HepG2 (cell line): ENCODE data around the gene OR1M1. TPM values are rescaled to one million over a fixed set of nuclear protein-coding genes. Genes with fewer than 3 reads are reported as not detected.

Source experiments
- ATAC-seq: fragments of 200-7000 bp; cut with Tn5 transposase; 3 replicates; pipeline ENCODE4 v1.9.1; 2020; ENCODE audit warnings: mild to moderate bottlenecking, moderate library complexity
- BruUV-seq: library from RNA; stranded (reverse); fragments of 400-500 nt; replicated peaks from 2 replicates; lab custom pipeline; 2021; lab: Mats Ljungman, UMichigan
- CTCF ChIA-PET: fragments of 300-600 bp; formaldehyde crosslinking; extraction: SDS; loops from one replicate; lab custom pipeline; 2021; ENCODE audit warnings: low total read pairs, inconsistent platforms, low intra/inter-chr PET ratio; lab: Yijun Ruan, JAX
- POLR2A ChIA-PET: fragments of 350-600 bp; sonication (Branson Sonifier 250); formaldehyde crosslinking; loops from one replicate; lab custom pipeline; 2020; ENCODE audit warnings: antibody characterized with exemption, inconsistent platforms; lab: Yijun Ruan, JAX
- DNase-seq: peaks from one replicate; pipeline ENCODE4 v3.0.0-alpha.2; 2015; ENCODE audit warnings: low spot score
- FAIRE-seq: peaks from 3 replicates; lab custom pipeline; 2011; peaks lifted over from hg19 to GRCh38; lab: Jason Lieb, UNC
- H2AFZ ChIP-seq: one replicate; pipeline ENCODE4 v1.6.1; 2011; ENCODE audit warnings: low read length, inconsistent platforms
- H3K27ac ChIP-seq: fragments of 300-600 bp; 3 replicates; pipeline ENCODE4 v1.8.0; 2011; ENCODE audit warnings: mixed run types, mild to moderate bottlenecking, mixed read lengths, low read length, inconsistent platforms; ENCODE audit not compliant: insufficient read depth; ENCODE audit errors: extremely low read length
- H3K27me3 ChIP-seq, 2 experiments: fragments of 200-600 bp in 1 of 2; 2 replicates in 1 of 2; 3 replicates in 1 of 2; pipeline versions ENCODE4 v1.6.0 to v1.8.0; 2011; ENCODE audit warnings: low read length in 2 of 2, mild to moderate bottlenecking in 2 of 2, moderate library complexity in 2 of 2, inconsistent platforms in 1 of 2; ENCODE audit not compliant: insufficient read depth in 2 of 2, control insufficient read depth in 1 of 2
- H3K36me3 ChIP-seq, 2 experiments: fragments of 200-600 bp in 1 of 2; replicated peaks in 1 of 2; 2 replicates in 1 of 2; 3 replicates in 1 of 2; pipeline versions ENCODE4 v1.5.1 to v1.8.0; 2011; ENCODE audit warnings: low read length in 2 of 2, inconsistent platforms in 1 of 2; ENCODE audit not compliant: insufficient read depth in 2 of 2, control insufficient read depth in 1 of 2
- H3K4me1 ChIP-seq: 2 replicates; pipeline ENCODE4 v1.5.1; 2012; ENCODE audit warnings: low read length, inconsistent platforms; ENCODE audit not compliant: insufficient read depth
- H3K4me2 ChIP-seq: 2 replicates; pipeline ENCODE4 v1.6.0; 2011; ENCODE audit warnings: low read depth, low read length, inconsistent platforms
- H3K4me3 ChIP-seq, 3 experiments: fragments of 200-600 bp in 1 of 3; sonication (generic), shearing (Covaris generic) in 1 of 3; replicated peaks in 1 of 3; 2 replicates each; pipeline ENCODE4 v1.5.1; 2011 to 2016; ENCODE audit warnings: low read length in 3 of 3, inconsistent platforms in 2 of 3, low read depth in 2 of 3, mild to moderate bottlenecking in 2 of 3, control low read depth in 1 of 3, mixed read lengths in 1 of 3; ENCODE audit not compliant: insufficient read depth in 1 of 3
- H3K79me2 ChIP-seq: one replicate; pipeline ENCODE4 v1.6.1; 2011; ENCODE audit warnings: low read length, inconsistent platforms; ENCODE audit not compliant: insufficient read depth
- H3K9ac ChIP-seq: 2 replicates; pipeline ENCODE4 v1.6.0; 2011; ENCODE audit warnings: mild to moderate bottlenecking, low read depth, low read length, inconsistent platforms; ENCODE audit not compliant: insufficient read depth
- H3K9me3 ChIP-seq: 2 replicates; pipeline ENCODE4 v1.5.1; 2012; ENCODE audit warnings: mild to moderate bottlenecking, low read length
- H4K20me1 ChIP-seq: 2 replicates; pipeline ENCODE4 v1.6.0; 2011; ENCODE audit warnings: inconsistent platforms, mild to moderate bottlenecking, low read length, moderate library complexity; ENCODE audit not compliant: insufficient read depth
- NPAS2 ChIP-seq: sonication (generic); formaldehyde crosslinking; IDR thresholded peaks from 2 replicates; pipeline ENCODE4 v1.8.0; 2022; ENCODE audit warnings: mild to moderate bottlenecking, missing genetic modification reagents, borderline replicate concordance
- POGZ ChIP-seq: sonication (generic); formaldehyde crosslinking; IDR thresholded peaks from 2 replicates; pipeline ENCODE4 v1.4.0; 2020; ENCODE audit warnings: mild to moderate bottlenecking, missing genetic modification reagents
- ZFP36L2 ChIP-seq: sonication (generic); formaldehyde crosslinking; IDR thresholded peaks from 2 replicates; pipeline ENCODE4 v1.4.0; 2020; ENCODE audit warnings: missing genetic modification reagents
- ZNF232 ChIP-seq: sonication (generic); formaldehyde crosslinking; IDR thresholded peaks from 2 replicates; pipeline ENCODE4 v1.4.0; 2020; ENCODE audit warnings: missing genetic modification reagents, borderline replicate concordance
- ZNF775 ChIP-seq: sonication (generic); formaldehyde crosslinking; IDR thresholded peaks from 2 replicates; pipeline ENCODE4 v1.4.0; 2020; ENCODE audit warnings: missing genetic modification reagents, mild to moderate bottlenecking, moderate library complexity, borderline replicate concordance
- WGBS: methylation state at CpG from one replicate; pipeline ENCODE4 v1.1.6; 2017; ENCODE audit warnings: low lambda C conversion rate; 5-methylcytosine and 5-hydroxymethylcytosine counted together
- in situ Hi-C: cut with HindIII; loops from 2 replicates; pipeline ENCODE4 v1.10.0; 2017; ENCODE audit warnings: low pct_unique_long_range_greater_than_20kb; ENCODE audit not compliant: extremely low pct_ligation_motif_present
- intact Hi-C: fragments of 100-400 bp; cut with micrococcal nuclease; formaldehyde crosslinking; loops from one replicate; pipeline ENCODE4 v1.10.0; 2022; ENCODE audit not compliant: unreplicated experiment
- polyA plus RNA-seq, 8 experiments: library from polyadenylated mRNA; depleted of rRNA in 3 of 8; stranded (reverse) in 7 of 8; unstranded in 1 of 8; fragments of >200 nt; fragmentation: Illumina TruSeq in 4 of 8; extraction: Trizol in 4 of 8; gene quantifications; 2 replicates each; pipeline versions ENCODE4 v1.2.1 to v1.2.3, GENCODE V29; 2011 to 2016; ENCODE audit warnings: low read depth in 4 of 8, missing spikeins in 1 of 8, mixed read lengths in 1 of 8; ENCODE audit not compliant: insufficient read depth in 1 of 8
- total RNA-seq, 5 experiments: library from RNA; depleted of rRNA; stranded (reverse); fragments of >200 nt; fragmentation: Illumina TruSeq; extraction: Trizol; gene quantifications; 2 replicates each; pipeline ENCODE4 v1.2.3, GENCODE V29; 2016; ENCODE audit warnings: low read depth in 1 of 5
- TF ChIP-seq, protein P1 (sequence below): sonication (generic); formaldehyde crosslinking; conservative IDR thresholded peaks from 2 replicates; pipeline ENCODE4 v1.5.0; 2020; ENCODE audit warnings: missing genetic modification reagents

Gene OR1M1
- total and polyA plus RNA-seq, 2 of the 13 experiments (the other 11 are each of a cell fraction or from before 2014, with no cell fraction given): not detected

GRCh38 chr19:9073806-9074205 lies 13.1 kb upstream of the OR1M1 start:
- ChIA-PET CTCF (no interaction called here), POLR2A (no interaction called here)
- ATAC-seq (no peak), FAIRE-seq (no peak), DNase-seq (no peak)
- Histone ChIP-seq H3K4me3 (no peak overlapping the region), H3K79me2 (no peaks in the 10 kb centered on the region), H4K20me1 (no peaks in the 10 kb centered on the region), H3K27me3 (no peaks in the 10 kb centered on the region), H3K4me1 (0 out of 2 replicates have a peak, but pooled peaks cover 8% of the 10 kb centered on the region), H3K9ac (no peak overlapping the region), H3K4me2 (no peak overlapping the region), H3K9me3 (no peaks in the 10 kb centered on the region), H2AFZ (no peak overlapping the region), H3K36me3 (no peaks in the 10 kb centered on the region), H3K27ac (no peak overlapping the region)
- no peak for TF ChIP-seq ZNF775 (CRISPR knock-in tag)
- TF ChIP-seq, protein P1, sequence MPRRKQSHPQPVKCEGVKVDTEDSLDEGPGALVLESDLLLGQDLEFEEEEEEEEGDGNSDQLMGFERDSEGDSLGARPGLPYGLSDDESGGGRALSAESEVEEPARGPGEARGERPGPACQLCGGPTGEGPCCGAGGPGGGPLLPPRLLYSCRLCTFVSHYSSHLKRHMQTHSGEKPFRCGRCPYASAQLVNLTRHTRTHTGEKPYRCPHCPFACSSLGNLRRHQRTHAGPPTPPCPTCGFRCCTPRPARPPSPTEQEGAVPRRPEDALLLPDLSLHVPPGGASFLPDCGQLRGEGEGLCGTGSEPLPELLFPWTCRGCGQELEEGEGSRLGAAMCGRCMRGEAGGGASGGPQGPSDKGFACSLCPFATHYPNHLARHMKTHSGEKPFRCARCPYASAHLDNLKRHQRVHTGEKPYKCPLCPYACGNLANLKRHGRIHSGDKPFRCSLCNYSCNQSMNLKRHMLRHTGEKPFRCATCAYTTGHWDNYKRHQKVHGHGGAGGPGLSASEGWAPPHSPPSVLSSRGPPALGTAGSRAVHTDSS: no peak
- no peak for TF ChIP-seq ZFP36L2 (CRISPR knock-in tag)
- TF ChIP-seq POGZ: no peak
- TF ChIP-seq NPAS2 (CRISPR knock-in tag): no peak
- TF ChIP-seq ZNF232: no peak
- WGBS: 35% methylated on average over 6 of the region's 6 CpGs
- intact Hi-C loops: no loop called here
- in situ Hi-C loops: no loop called here
- BruUV-seq: no TSS peak
